ENCODE measurements around the gene KCNQ1.

KCNQ1 gene

DNA sequence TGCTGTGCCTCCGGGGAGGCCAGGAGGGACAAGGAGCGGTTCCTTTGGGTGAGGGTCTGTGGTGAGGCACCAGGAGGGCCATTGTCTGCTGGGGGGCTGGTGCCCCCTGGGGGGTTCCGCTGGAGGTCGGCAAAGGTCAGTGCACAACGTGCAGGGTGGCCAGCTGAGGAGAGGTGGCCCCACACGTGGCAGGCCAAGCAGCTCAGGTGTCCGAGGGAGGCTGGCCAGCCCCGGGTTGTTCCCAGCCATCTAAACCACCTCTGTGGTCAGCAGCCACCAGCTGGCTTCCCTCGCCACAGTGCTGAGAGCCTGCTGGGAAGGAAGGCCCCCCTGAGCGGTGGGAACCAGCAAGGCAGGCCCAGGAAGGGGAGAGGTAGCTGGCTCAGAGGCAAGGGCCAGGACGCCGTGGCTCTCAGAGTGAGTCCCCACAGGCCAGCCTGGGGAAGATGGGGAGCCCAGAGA is 40.0 kb upstream of the KCNQ1 start:
- H3K27ac ChIP-seq (ENCODE audit: poor library complexity, severe bottlenecking): no peak overlapping the region
- no peaks in the 10 kb centered on the region for H3K27me3 ChIP-seq (ENCODE audit: insufficient read depth, poor library complexity, severe bottlenecking)
- no peak overlapping the region for H3K4me3 ChIP-seq (ENCODE audit: severe bottlenecking)
- peaks cover 4% of the 10 kb centered on the region for H3K4me1 ChIP-seq (ENCODE audit: insufficient read depth, poor library complexity, severe bottlenecking)
- peaks cover 12% of the 10 kb centered on the region for H3K36me3 ChIP-seq (ENCODE audit: low read depth)
- ATAC-seq (ENCODE audit: low read depth) (no peak), DNase-seq (ENCODE audit: low spot score) (no peak)
- no peak for TF ChIP-seq CTCF (IDR thresholded peaks at IDR 0.05; ENCODE audit: poor library complexity, severe bottlenecking)
- H3K9me3 ChIP-seq (ENCODE audit: severe bottlenecking): no peaks in the 10 kb centered on the region

GRCh38 chr11:2406451-2406850 is 38.4 kb upstream of the KCNQ1 start:
- Histone ChIP-seq H3K27me3 (ENCODE audit: insufficient read depth, poor library complexity, severe bottlenecking) (no peaks in the 10 kb centered on the region), H3K27ac (ENCODE audit: poor library complexity, severe bottlenecking) (no peak overlapping the region), H3K4me3 (ENCODE audit: severe bottlenecking) (no peak overlapping the region), H3K9me3 (ENCODE audit: severe bottlenecking) (no peaks in the 10 kb centered on the region), H3K36me3 (ENCODE audit: low read depth) (peaks cover 12% of the 10 kb centered on the region), H3K4me1 (ENCODE audit: insufficient read depth, poor library complexity, severe bottlenecking) (peaks cover 4% of the 10 kb centered on the region)
- no peak for DNase-seq (ENCODE audit: low spot score)
- TF ChIP-seq CTCF (IDR thresholded peaks at IDR 0.05; ENCODE audit: poor library complexity, severe bottlenecking): no peak
- ATAC-seq (ENCODE audit: low read depth): no peak

- no peaks in the 10 kb centered on the region for H3K27me3 ChIP-seq (ENCODE audit: insufficient read depth, poor library complexity, severe bottlenecking)
- ATAC-seq (ENCODE audit: low read depth): no peak
These were observed 37.9 kb upstream of the KCNQ1 start for GRCh38 chr11:2406878-2407410.

GRCh38 chr11:2408671-2409070 is 36.1 kb upstream of the KCNQ1 start:
- no peaks in the 10 kb centered on the region for H3K36me3 ChIP-seq (ENCODE audit: low read depth)
- ATAC-seq (ENCODE audit: low read depth): no peak
- no peak for DNase-seq (ENCODE audit: low spot score)
- H3K9me3 ChIP-seq (ENCODE audit: severe bottlenecking): no peaks in the 10 kb centered on the region
- no peak overlapping the region for H3K4me3 ChIP-seq (ENCODE audit: severe bottlenecking)
- no peak overlapping the region for H3K27ac ChIP-seq (ENCODE audit: poor library complexity, severe bottlenecking)
- no peaks in the 10 kb centered on the region for H3K4me1 ChIP-seq (ENCODE audit: insufficient read depth, poor library complexity, severe bottlenecking)
- H3K27me3 ChIP-seq (ENCODE audit: insufficient read depth, poor library complexity, severe bottlenecking): no peaks in the 10 kb centered on the region
- no peak for TF ChIP-seq CTCF (IDR thresholded peaks at IDR 0.05; ENCODE audit: poor library complexity, severe bottlenecking)

More at GRCh38 chr11:2406878-2407410, 37.9 kb upstream of the KCNQ1 start:
- DNase-seq (ENCODE audit: low spot score): no peak
- TF ChIP-seq CTCF (IDR thresholded peaks at IDR 0.05; ENCODE audit: poor library complexity, severe bottlenecking): no peak
- Histone ChIP-seq H3K4me1 (ENCODE audit: insufficient read depth, poor library complexity, severe bottlenecking) (no peaks in the 10 kb centered on the region), H3K9me3 (ENCODE audit: severe bottlenecking) (no peaks in the 10 kb centered on the region), H3K27ac (ENCODE audit: poor library complexity, severe bottlenecking) (no peak overlapping the region), H3K4me3 (ENCODE audit: severe bottlenecking) (no peak overlapping the region), H3K36me3 (ENCODE audit: low read depth) (peaks cover 11% of the 10 kb centered on the region)

DNA sequence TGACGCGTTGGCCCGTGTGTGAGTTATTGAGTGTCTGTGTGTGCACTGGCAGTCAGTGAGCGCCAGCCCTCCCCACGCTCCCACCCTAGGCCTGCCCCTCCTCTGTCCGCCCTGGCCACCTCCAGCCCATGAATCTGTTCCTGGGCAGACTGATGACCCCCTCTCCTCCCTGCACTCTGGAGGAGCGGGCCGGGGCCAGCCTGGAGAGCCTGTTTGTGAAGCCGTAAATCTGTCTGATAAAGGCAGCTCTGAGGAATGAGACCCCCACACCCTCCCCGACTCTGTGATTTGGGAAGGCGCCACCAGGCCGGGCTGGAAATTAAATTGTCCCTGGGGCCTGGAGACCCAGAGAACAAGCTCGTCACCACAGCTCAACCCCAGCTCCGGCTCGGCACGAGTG is 35.7 kb upstream of the KCNQ1 start:
- Histone ChIP-seq H3K27me3 (ENCODE audit: insufficient read depth, poor library complexity, severe bottlenecking) (no peaks in the 10 kb centered on the region), H3K36me3 (ENCODE audit: low read depth) (no peaks in the 10 kb centered on the region), H3K4me1 (ENCODE audit: insufficient read depth, poor library complexity, severe bottlenecking) (no peaks in the 10 kb centered on the region), H3K9me3 (ENCODE audit: severe bottlenecking) (no peaks in the 10 kb centered on the region), H3K27ac (ENCODE audit: poor library complexity, severe bottlenecking) (no peak overlapping the region), H3K4me3 (ENCODE audit: severe bottlenecking) (no peak overlapping the region)
- no peak for DNase-seq (ENCODE audit: low spot score)
- no peak for ATAC-seq (ENCODE audit: low read depth)
- TF ChIP-seq CTCF (IDR thresholded peaks at IDR 0.05; ENCODE audit: poor library complexity, severe bottlenecking): no peak
